OCI-LY3 (cell line): ENCODE data around the gene UPB1.

Experiments used
- EZH2phosphoT487 ChIP-seq: fragments of 200-600 bp; shearing (Covaris generic); IDR thresholded peaks from 2 replicates; pipeline ENCODE4 v1.6.1; 2018; ENCODE audit warnings: antibody characterized with exemption, mixed run types, low read depth
- TF ChIP-seq, protein P1 (sequence below): fragments of 200-600, 300-600 bp; sonication (generic); IDR thresholded peaks from 2 replicates; pipeline ENCODE4 v1.5.1; 2014; ENCODE audit warnings: antibody characterized with exemption, low read length, low read depth

DNA sequence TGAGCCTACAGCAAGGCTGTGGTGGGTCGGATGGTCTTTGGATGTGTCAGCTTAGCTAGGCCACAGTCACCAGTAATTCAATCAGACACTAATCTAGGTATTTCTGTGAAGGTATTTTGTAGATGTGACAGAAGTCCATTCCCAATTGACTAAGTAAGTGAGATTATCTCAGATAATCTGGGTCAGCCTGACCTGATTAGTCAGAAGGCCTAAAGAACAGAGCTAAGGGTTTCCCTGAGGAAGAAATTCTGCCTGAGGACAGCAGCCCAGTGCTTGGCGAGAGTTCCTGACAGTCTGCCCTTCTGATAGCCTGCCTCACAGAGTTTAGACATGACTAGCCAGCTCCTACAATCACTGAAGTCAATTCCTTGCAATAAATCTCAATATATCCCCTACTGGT lies 31.1 kb downstream of the UPB1 start:
- TF ChIP-seq, protein P1, sequence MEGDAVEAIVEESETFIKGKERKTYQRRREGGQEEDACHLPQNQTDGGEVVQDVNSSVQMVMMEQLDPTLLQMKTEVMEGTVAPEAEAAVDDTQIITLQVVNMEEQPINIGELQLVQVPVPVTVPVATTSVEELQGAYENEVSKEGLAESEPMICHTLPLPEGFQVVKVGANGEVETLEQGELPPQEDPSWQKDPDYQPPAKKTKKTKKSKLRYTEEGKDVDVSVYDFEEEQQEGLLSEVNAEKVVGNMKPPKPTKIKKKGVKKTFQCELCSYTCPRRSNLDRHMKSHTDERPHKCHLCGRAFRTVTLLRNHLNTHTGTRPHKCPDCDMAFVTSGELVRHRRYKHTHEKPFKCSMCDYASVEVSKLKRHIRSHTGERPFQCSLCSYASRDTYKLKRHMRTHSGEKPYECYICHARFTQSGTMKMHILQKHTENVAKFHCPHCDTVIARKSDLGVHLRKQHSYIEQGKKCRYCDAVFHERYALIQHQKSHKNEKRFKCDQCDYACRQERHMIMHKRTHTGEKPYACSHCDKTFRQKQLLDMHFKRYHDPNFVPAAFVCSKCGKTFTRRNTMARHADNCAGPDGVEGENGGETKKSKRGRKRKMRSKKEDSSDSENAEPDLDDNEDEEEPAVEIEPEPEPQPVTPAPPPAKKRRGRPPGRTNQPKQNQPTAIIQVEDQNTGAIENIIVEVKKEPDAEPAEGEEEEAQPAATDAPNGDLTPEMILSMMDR, result no peak
- TF ChIP-seq EZH2phosphoT487, result no peak
